HL-60 (cell line): ENCODE data around the gene CSNK1A1.

ENCODE experiments used
- POLR2AphosphoS5 ChIP-seq: IDR thresholded peaks from 2 replicates; pipeline ENCODE4 v1.6.1; 2012; ENCODE audit warnings: low read depth
- SPI1 ChIP-seq: IDR thresholded peaks from 2 replicates; pipeline ENCODE4 v1.6.1; 2012; ENCODE audit warnings: low read depth, mild to moderate bottlenecking, borderline replicate concordance
- TF ChIP-seq, protein P1 (sequence below): IDR thresholded peaks from one replicate; pipeline ENCODE4 v1.5.1; 2011; ENCODE audit warnings: low read length, control low read depth, inconsistent platforms; ENCODE audit not compliant: insufficient read depth
- TF ChIP-seq, protein P2 (sequence below): IDR thresholded peaks from 2 replicates; pipeline ENCODE4 v1.6.1; 2012; ENCODE audit warnings: low read depth; ENCODE audit not compliant: insufficient replicate concordance

DNA sequence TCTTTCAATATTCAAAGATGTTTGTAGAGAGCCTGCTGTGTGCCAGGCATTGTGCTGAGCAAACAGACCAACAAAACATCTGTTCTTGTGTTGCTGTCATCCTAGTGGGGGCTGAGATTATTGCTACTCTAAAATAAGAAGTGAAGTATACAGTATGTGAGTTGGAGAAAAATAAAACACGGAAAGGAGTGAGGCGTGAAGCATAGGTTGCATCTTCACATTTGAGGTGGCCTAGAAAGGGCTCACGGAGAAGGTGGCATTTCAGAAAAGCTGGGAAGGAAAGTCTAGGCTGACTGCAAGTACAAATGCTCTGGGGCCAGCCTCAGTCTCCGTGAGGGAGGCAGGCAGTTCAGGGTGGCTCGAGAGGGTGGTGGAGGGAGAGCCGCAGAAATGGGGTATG lies 80.3 kb downstream of the CSNK1A1 start:
- TF ChIP-seq, protein P1, sequence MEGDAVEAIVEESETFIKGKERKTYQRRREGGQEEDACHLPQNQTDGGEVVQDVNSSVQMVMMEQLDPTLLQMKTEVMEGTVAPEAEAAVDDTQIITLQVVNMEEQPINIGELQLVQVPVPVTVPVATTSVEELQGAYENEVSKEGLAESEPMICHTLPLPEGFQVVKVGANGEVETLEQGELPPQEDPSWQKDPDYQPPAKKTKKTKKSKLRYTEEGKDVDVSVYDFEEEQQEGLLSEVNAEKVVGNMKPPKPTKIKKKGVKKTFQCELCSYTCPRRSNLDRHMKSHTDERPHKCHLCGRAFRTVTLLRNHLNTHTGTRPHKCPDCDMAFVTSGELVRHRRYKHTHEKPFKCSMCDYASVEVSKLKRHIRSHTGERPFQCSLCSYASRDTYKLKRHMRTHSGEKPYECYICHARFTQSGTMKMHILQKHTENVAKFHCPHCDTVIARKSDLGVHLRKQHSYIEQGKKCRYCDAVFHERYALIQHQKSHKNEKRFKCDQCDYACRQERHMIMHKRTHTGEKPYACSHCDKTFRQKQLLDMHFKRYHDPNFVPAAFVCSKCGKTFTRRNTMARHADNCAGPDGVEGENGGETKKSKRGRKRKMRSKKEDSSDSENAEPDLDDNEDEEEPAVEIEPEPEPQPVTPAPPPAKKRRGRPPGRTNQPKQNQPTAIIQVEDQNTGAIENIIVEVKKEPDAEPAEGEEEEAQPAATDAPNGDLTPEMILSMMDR = no peak
- TF ChIP-seq POLR2AphosphoS5 (no peak), SPI1 (no peak)
- TF ChIP-seq, protein P2, sequence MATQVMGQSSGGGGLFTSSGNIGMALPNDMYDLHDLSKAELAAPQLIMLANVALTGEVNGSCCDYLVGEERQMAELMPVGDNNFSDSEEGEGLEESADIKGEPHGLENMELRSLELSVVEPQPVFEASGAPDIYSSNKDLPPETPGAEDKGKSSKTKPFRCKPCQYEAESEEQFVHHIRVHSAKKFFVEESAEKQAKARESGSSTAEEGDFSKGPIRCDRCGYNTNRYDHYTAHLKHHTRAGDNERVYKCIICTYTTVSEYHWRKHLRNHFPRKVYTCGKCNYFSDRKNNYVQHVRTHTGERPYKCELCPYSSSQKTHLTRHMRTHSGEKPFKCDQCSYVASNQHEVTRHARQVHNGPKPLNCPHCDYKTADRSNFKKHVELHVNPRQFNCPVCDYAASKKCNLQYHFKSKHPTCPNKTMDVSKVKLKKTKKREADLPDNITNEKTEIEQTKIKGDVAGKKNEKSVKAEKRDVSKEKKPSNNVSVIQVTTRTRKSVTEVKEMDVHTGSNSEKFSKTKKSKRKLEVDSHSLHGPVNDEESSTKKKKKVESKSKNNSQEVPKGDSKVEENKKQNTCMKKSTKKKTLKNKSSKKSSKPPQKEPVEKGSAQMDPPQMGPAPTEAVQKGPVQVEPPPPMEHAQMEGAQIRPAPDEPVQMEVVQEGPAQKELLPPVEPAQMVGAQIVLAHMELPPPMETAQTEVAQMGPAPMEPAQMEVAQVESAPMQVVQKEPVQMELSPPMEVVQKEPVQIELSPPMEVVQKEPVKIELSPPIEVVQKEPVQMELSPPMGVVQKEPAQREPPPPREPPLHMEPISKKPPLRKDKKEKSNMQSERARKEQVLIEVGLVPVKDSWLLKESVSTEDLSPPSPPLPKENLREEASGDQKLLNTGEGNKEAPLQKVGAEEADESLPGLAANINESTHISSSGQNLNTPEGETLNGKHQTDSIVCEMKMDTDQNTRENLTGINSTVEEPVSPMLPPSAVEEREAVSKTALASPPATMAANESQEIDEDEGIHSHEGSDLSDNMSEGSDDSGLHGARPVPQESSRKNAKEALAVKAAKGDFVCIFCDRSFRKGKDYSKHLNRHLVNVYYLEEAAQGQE = no peak
